ENCODE measurements around the gene TXN2.
"Not testable (repeated sequence)": the region's sequence is repeated elsewhere in the genome, so short reads cannot be mapped to it uniquely, and the experiment has no call there.

TXN2 gene

GRCh38 chr22:36425977-36426523 is 55.4 kb downstream of the TXN2 start:
- no peak for DNase-seq

GRCh38 chr22:36424901-36425579 is 56.4 kb downstream of the TXN2 start:
- DNase-seq = no peak

- not testable (repeated sequence) for DNase-seq
Measured at GRCh38 chr22:36424466-36424865, 57.0 kb downstream of the TXN2 start.

- DNase-seq = no peak
Measured at GRCh38 chr22:36423461-36424404, 57.7 kb downstream of the TXN2 start.

GRCh38 chr22:36422287-36423014 is 59.0 kb downstream of the TXN2 start:
- DNase-seq = no peak

GRCh38 chr22:36419912-36420882 is 61.2 kb downstream of the TXN2 start:
- DNase-seq = no peak

- DNase-seq = no peak
Measured at GRCh38 chr22:36419177-36419911, 62.1 kb downstream of the TXN2 start.

GRCh38 chr22:36417281-36417686 is 64.2 kb downstream of the TXN2 start:
- DNase-seq = no peak
